D341Med (cell line): ENCODE measurements around the gene PLEKHS1.
A peak's percentile ranks its signal among the peaks of the same experiment; 100 is the strongest.

Experiments used
- DNase-seq: peaks from one replicate; pipeline ENCODE4 v3.0.0; 2012; ENCODE audit warnings: low spot score

Gene PLEKHS1

DNA sequence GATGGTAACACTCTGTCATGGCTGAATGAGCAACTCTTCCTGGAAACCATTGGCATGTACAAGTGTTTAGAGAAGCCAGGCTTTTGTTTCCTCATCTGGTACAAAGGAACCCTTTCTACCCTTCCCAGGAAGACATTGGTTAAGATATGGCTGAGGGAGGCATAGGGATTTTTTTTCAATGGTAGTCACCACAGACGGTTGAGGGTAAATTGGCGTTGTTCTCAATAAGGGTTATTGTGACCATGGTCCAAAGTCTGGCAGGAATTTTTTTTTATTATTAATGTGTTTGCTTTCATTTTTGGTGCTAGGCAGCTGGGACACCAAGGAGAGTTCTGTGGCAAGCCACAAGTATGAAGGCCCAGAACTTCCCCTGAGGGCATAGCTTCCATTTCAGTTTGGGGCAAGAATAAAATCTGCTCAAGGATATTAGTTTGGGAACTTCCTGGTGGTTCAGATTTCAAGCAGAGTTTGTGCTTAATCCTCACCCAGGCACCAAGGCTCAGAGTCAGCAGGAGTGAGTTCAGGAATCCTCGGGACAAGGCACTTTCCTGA, at the start of gene PLEKHS1:
TSS of gene PLEKHS1 (plus strand) at position 502 of the 552 bp plus-strand sequence. CDS start 3,596 bp downstream, outside the sequence.
- no peak for DNase-seq

- peak; percentile 36 for DNase-seq
Observed at GRCh38 chr10:113704637-113705343, 46.7 kb upstream of the PLEKHS1 start.

DNA sequence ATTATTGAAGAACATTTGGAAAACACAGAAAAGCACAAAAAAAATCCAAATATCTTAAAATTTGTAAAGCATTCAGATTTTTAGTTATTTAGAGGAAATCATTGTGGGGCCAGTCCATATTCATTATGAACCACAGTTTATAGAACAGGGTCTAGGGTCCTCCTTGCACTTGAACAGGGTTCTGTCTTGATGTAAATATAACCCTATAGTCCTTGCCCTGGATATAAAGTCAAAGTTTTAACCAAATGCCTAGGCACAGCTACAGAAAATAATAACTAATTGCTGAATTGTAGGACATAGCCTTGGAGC, 46.2 kb upstream of the PLEKHS1 start:
- no peak for DNase-seq

DNA sequence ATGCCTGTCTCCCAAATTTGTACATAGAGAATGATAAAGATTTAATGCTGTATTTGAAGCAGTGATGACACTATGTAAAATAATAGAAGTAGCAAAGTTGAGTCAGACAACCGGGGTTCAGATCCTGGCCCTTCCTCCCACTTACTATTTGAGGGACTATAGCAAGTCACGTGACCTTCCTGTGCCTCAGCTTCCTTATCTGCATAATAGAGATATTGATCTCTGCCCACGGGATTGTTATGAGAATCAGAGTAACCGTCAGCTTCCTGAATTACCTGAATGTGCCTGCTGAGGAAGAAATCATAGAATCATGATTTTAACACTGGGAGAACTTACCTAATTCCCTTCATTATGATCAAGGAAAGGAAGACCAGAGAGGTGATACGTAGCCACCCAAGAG, 44.9 kb upstream of the PLEKHS1 start:
- no peak for DNase-seq

DNA sequence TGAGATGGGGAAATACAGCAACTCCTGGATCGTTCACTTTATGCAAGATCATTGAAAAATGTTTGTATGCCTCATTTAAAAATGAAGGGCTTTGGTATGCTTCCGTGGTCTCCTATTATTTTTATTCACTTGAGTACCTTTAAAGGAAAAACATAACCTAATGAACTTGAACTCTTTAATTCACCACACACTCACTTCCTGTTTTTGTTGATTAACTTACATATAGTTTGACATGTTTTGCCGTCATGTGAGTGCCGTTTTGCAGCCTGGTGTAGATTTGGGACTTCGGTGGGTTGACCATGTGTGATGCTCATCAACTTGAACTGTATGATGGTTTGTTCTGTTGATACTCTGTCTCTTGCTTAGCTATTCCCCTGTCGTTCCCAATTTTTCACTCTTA, 42.8 kb upstream of the PLEKHS1 start:
- no peak for DNase-seq

GRCh38 chr10:113709221-113709838, 42.2 kb upstream of the PLEKHS1 start:
- DNase-seq: no peak

DNA sequence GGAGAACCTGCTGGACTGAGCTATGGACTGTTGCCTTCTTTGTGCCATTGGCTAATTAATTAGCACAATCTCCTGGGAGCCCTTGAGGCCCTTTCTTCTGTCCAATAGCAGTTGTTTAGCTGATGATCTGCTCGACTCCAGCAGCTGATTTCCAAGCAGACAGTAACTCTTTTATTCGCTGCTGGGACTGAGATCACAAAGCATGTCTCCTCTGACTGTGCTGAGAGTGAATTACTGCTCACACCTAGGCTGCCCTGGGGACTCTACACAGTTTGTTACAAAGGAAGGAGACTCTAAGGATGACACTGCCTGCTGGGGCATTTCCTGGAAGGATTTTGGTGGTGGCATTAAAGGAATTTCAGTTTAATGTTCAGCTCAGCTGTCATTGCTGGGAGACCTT, 40.3 kb upstream of the PLEKHS1 start:
- no peak for DNase-seq

GRCh38 chr10:113712024-113712423, 39.5 kb upstream of the PLEKHS1 start:
- no peak for DNase-seq

- no peak for DNase-seq
Observed at GRCh38 chr10:113712755-113713639, 38.5 kb upstream of the PLEKHS1 start.

GRCh38 chr10:113713640-113713982, 37.9 kb upstream of the PLEKHS1 start:
- no peak for DNase-seq

DNA sequence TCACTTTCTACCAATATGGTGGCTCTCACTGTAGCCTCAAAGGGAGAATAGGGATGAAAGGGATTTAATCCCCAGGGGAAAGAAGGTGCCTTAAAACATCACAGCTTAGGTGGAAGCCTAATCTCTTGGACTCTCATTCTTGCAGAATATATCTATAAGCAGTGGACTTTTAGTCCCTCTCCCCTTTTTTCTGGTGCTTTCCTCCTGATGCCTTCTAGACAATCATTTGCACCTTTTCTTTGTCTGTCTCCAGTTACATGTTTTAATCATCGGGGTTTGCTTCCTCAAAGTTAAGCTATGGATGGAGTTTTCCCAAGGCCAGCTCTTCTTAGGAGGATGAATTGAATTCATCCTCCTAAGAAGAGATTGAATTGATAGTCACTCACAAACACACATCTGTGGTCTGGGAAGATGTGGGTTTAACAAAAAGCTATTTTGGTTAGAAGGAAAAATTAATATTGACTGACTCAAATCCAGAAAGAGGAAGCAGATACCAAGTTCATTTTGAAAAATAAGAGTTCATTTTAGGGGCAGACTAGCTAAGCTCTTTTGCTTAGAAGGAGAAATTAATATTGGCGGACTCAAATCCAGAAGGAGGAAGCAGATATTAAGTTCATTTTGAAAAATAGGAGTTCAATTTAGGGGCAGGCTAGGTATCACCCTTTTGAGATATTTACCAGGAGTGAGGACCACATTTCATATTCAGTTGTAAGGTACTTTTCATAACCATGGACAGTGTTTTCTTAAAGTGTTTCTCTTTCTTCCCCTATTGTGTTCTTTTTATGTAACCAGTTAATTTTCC, 35.2 kb upstream of the PLEKHS1 start:
- no peak for DNase-seq

DNA sequence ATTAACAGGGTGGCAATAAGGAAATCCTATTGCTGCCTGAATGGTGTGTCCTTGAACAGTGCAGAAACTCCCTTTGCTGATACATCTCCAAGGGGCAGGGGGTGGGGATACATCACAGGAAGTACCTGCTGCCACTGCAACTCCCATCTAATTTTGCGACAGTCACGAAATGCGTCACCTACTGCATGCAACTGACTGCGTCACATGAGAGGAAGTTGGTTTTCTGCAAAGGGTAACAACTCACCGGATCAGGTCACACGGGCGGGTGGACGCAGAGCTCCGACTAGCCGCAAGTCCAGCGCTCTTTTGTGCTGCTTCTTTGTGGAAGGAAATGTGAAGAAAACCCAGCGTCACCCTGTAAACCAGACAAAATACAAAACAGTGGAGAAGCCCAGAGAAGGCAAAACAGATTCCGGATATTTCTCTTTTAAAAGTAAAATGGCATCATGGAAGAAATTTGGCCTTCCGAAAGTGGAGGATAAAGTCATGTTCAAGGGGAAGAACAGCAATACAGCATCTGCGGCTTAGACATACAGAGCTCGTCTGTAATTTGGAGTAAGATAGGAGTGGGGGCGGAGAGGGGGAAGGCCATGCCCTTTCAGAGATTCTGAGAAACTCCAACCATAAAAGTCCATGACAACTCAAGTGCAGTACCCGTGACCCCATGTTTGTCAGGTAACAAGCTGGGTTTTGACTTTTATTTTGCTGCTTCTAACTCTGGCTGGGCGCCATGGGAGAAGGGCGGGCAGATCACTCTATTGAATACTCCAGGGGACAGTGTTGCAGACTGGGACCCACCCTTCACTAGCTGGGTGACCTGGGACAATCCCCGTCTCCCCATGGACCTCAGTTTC, 32.3 kb upstream of the PLEKHS1 start:
- DNase-seq: no peak

DNA sequence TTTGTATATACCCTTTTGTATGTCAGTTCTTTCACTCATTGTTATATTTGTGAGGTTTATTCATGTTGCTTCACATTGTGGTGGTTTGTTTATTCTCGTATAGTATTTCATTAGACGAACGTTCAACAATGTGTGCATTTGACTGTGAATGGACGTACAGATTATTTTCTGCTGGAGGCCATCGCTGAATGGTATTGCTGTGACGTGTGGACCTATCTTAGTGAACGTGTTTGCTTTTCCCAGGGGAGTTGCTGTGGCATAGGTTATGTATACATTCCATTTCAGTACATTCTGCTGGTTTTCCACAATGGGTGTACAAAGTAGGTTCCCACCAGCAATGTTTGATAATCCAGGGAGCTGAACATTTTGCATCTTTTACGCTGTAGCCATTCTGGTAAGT, 31.1 kb upstream of the PLEKHS1 start:
- no peak for DNase-seq

DNA sequence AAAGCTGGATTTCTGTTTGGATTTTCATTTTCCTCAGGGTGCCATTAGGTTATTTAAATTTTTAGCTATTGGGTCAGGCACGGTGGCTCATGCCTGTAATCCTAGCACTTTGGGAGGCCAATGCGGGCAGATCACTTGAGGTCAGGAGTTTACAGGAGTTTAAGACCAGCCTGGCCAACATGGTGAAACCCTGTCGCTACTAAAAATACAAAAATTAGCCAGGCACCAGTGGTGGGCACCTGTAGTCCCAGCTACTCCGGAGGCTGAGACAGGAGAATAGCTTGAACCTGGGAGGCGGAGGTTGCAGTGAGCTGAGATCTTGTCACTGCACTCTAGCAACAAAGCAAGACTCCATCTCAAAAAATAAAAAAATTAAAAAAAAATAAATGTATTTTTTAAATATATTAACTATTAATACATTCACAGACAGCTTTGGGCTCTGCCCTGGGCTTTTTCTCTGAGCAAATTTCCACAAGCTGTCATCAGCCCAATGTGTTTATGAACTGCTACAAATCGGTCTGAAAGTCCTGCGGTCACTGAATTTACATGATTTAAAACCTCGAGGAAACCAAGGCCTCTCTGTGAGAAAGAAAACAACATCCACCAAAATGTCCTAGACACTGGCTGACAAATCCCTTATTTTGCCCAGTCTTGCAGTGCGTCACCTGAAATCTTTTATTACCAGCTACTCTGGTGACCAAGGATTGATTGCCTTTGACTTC, 19.2 kb upstream of the PLEKHS1 start:
- no peak for DNase-seq

- DNase-seq: no peak
Observed at GRCh38 chr10:113732966-113733365, 18.5 kb upstream of the PLEKHS1 start.

DNA sequence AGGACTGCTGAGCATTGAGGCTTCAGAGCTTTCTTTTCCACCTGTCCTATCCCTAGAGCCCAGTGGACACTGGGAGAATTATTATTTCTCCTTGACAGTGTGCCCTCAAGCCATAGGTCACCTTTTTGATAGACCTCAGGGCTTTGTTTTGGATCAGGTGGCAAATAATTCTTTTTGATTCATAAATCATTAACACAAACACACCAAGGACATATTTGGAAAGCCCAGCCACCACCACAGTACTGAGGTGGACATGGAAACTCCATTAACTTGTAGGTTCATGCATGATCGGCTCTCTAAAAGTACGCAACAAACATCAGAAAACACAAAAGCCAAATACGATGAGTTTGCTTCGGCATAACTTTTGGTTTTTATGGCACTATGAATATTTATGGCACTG, 17.8 kb upstream of the PLEKHS1 start:
- no peak for DNase-seq

- no peak for DNase-seq
Observed at GRCh38 chr10:113735913-113736312, 15.6 kb upstream of the PLEKHS1 start.

DNA sequence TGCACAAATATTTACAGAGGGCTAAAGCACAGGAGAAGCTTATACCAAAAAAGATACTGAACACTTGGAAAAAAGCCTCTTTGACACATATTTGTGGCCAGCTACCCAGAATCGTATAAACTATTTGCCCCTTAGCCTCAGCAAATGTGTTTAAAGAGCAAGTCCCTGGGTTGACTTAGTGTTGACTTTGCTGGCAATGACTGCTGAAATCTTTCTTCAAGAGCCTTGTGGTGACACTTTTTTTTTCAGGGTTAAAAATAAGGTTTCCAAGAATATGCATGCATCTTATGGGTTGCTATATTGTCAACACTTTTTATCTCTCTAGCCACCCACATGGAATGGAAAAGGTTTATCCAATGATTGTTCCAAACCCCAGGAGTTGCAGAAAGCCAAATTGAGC, 14.9 kb upstream of the PLEKHS1 start:
- no peak for DNase-seq

DNA sequence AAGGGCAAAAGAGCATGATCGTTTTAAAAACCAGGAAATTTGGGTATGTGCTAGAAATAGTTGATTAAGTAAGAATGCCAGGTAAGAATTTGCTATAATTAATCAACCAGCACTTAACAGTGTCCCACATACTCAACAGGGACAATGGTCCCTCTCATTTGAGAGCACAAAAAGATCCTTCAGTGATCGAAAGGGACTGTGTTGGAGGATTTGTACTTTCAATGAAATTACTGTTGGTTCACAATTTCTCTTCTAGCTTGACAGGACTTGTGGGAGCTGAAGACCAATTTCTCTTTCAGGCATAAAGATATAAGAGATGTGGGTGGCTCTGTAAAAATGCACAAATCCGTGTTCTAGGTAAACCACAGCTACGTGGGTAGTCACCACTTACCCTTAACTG, 12.5 kb upstream of the PLEKHS1 start:
- DNase-seq: no peak

GRCh38 chr10:113739577-113739976, 11.9 kb upstream of the PLEKHS1 start:
- DNase-seq: no peak
